ENCODE data around the gene HACD1. TPM values are rescaled to one million over a fixed set of nuclear protein-coding genes. Genes with fewer than 3 reads are reported as not detected.
A peak's percentile ranks its signal among the peaks of the same experiment; 100 is the strongest.

HACD1 gene
- total RNA-seq, 1 donor from 2014 or later: 77.4 TPM

DNA sequence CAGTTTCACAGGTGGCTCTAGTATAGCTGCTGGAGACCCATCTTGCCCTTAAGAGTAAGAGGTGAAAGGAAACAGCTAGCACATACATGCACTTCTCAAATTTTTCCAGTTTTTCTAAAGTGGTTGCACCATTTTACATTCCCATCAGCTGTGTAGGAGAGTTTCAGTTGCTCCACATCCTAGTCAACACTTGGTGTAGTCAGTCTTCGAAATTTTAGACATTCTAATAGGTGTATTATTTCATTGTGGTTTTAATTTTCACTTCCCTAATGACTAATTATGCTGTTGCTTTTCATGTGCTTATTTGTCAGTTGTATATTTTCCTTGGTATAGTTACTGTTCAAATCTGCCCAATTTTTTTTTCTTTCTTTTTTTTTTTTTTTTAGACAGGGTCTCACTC is 9.5 kb upstream of the HACD1 start:
- TF ChIP-seq, protein P1, sequence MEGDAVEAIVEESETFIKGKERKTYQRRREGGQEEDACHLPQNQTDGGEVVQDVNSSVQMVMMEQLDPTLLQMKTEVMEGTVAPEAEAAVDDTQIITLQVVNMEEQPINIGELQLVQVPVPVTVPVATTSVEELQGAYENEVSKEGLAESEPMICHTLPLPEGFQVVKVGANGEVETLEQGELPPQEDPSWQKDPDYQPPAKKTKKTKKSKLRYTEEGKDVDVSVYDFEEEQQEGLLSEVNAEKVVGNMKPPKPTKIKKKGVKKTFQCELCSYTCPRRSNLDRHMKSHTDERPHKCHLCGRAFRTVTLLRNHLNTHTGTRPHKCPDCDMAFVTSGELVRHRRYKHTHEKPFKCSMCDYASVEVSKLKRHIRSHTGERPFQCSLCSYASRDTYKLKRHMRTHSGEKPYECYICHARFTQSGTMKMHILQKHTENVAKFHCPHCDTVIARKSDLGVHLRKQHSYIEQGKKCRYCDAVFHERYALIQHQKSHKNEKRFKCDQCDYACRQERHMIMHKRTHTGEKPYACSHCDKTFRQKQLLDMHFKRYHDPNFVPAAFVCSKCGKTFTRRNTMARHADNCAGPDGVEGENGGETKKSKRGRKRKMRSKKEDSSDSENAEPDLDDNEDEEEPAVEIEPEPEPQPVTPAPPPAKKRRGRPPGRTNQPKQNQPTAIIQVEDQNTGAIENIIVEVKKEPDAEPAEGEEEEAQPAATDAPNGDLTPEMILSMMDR (IDR thresholded peaks at IDR 0.05): no peak
- Mint-ChIP-seq H3K36me3 (ENCODE audit: low read depth) (peaks cover 2% of the 10 kb centered on the region), H3K9me3 (ENCODE audit: low read depth) (no peaks in the 10 kb centered on the region), H3K27ac (ENCODE audit: unreplicated experiment) (no peak overlapping the region), H3K4me3 (ENCODE audit: unreplicated experiment) (no peak overlapping the region), H3K27me3 (ENCODE audit: low read depth) (peaks cover 17% of the 10 kb centered on the region), H3K4me1 (ENCODE audit: low read depth) (no peaks in the 10 kb centered on the region)
- DNase-seq (ENCODE audit: low spot score): no peak

DNA sequence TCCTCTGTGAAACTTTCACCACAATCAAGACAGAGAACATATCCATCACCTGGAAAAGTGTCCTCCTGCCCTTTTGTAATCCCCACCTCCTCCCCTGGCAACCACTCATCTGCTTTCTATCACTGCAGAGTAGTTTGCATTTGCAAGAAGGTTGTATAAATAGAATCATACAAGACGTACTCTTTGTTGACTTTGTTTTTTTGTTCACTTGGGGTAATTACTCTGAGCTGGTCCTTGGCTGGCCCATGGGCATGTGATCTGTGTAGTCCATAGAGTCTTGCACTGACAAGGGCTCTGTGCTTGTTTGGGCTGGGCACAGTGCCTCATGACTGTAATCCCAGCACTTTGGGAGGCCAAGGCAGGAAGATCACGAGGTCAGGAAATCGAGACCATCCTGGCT is 7.8 kb upstream of the HACD1 start:
- no peak for DNase-seq (ENCODE audit: low spot score)
- Mint-ChIP-seq H3K4me3 (ENCODE audit: unreplicated experiment) (no peak overlapping the region), H3K9me3 (ENCODE audit: low read depth) (no peaks in the 10 kb centered on the region), H3K4me1 (ENCODE audit: low read depth) (no peaks in the 10 kb centered on the region), H3K27ac (ENCODE audit: unreplicated experiment) (no peak overlapping the region), H3K27me3 (ENCODE audit: low read depth) (peaks cover 17% of the 10 kb centered on the region), H3K36me3 (ENCODE audit: low read depth) (peaks cover 2% of the 10 kb centered on the region)
- TF ChIP-seq, protein P1 (IDR thresholded peaks at IDR 0.05): no peak

DNA sequence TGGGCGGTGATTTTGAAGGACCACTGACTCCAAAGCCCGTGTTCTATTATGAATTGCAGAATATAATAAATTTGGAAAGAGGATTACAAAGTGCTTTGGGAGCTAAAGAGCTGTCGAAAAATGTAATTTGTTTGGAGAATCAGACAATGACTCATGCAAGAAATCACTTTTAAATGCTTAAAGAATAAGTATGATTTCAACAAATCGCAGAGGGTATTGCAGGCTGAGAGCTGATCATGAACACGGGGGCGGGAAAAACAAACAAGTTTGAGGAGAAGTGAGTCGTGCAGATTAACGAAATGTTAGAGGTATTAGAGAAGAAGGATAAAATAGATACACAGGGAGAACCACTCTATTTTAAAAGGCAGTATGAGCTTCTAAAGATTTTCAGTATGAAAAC is 4.9 kb upstream of the HACD1 start:
- DNase-seq (ENCODE audit: low spot score): no peak
- Mint-ChIP-seq H3K9me3 (ENCODE audit: low read depth) (no peaks in the 10 kb centered on the region), H3K4me1 (ENCODE audit: low read depth) (peaks cover 5% of the 10 kb centered on the region), H3K27me3 (ENCODE audit: low read depth) (peaks cover 17% of the 10 kb centered on the region), H3K4me3 (ENCODE audit: unreplicated experiment) (no peak overlapping the region), H3K36me3 (ENCODE audit: low read depth) (peaks cover 2% of the 10 kb centered on the region), H3K27ac (ENCODE audit: unreplicated experiment) (no peak overlapping the region)
- TF ChIP-seq, protein P1 (IDR thresholded peaks at IDR 0.05): no peak

DNA sequence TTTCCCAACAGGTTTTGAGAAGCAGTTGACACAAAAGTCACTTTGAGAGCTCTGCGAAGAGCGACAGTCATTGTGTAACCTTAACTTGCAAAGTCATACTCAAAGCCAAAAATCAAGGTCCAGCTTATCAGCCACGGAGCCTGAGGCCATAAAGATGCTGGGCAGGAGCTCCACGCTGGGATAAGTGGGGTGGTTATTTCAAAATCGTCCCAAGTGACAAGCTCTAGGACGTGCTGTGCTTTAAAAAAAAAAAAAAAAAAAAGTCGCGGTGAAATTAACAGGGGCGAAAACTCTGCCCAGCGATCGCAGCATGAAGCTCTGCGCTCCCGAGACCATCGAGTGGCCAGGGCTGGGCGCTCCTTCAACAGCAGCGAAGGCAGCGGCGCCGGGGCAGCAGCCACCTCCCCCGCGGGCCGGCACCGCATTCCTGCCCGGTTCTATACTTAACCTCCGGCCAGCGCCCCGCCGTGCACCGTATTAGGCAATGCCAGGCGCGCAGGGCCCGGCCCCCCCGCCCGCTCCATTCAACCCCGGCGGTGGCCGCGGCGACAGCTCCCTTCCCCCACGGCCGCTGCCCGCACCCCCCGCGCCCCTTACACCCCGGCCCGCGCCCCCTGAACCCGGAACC is 657 bp downstream of the HACD1 start:
- TF ChIP-seq, protein P1 (IDR thresholded peaks at IDR 0.05): no peak
- H3K27ac Mint-ChIP-seq (ENCODE audit: unreplicated experiment): peak overlapping the region; percentile 63
- peaks cover 5% of the 10 kb centered on the region for H3K36me3 Mint-ChIP-seq (ENCODE audit: low read depth)
- no peak for DNase-seq (ENCODE audit: low spot score)
- no peaks in the 10 kb centered on the region for H3K27me3 Mint-ChIP-seq (ENCODE audit: low read depth)
- no peaks in the 10 kb centered on the region for H3K9me3 Mint-ChIP-seq (ENCODE audit: low read depth)
- H3K4me3 Mint-ChIP-seq (ENCODE audit: unreplicated experiment): peak overlapping the region; percentile 73
- peaks cover 16% of the 10 kb centered on the region for H3K4me1 Mint-ChIP-seq (ENCODE audit: low read depth)

DNA sequence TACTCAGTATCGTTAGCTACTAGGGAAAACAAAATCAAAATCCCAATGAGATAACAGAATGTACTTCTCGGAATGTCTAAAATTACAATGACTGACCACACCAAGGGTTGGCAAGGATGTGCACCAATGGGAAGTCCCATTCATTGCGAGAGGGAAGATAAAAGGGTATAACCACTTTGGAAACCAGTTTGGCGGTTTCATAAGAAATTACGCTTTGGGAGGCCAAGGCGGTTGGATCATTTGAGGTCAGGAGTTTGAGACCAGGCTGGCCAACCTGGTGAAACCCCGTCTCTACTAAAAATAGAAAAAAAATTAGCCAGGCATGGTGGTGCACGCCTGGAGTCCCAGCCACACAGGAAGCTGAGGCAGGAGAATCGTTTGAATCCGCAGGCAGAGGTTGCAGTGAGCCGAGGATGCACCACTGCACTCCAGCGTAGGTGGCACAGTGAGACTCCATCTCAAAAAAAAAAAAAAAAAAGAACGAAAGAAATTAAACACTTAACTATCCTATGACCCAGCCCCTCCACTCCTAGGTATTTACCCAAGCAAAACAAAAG is 7.6 kb downstream of the HACD1 start:
- TF ChIP-seq, protein P1 (IDR thresholded peaks at IDR 0.05): no peak
- DNase-seq (ENCODE audit: low spot score): no peak
- Mint-ChIP-seq H3K36me3 (ENCODE audit: low read depth) (peaks cover 10% of the 10 kb centered on the region), H3K9me3 (ENCODE audit: low read depth) (no peaks in the 10 kb centered on the region), H3K4me3 (ENCODE audit: unreplicated experiment) (no peak overlapping the region), H3K4me1 (ENCODE audit: low read depth) (peaks cover 19% of the 10 kb centered on the region), H3K27me3 (ENCODE audit: low read depth) (no peaks in the 10 kb centered on the region), H3K27ac (ENCODE audit: unreplicated experiment) (no peak overlapping the region)

All from chondrocyte (in vitro differentiated cells).